Keratinocyte (primary cell): Measurements from ENCODE around the gene CDCA7. TPM values are rescaled to one million over a fixed set of nuclear protein-coding genes. Genes with fewer than 3 reads are reported as not detected.
A peak's percentile ranks its signal among the peaks of the same experiment; 100 is the strongest.

Experiments used
- DNase-seq: peaks from one replicate; pipeline ENCODE4 v3.0.0-alpha.2; 2011; ENCODE audit warnings: low read depth, missing footprints, low spot score
- FAIRE-seq: peaks from 2 replicates; lab custom pipeline; 2011; peaks lifted over from hg19 to GRCh38; lab: Jason Lieb, UNC
- H2AFZ ChIP-seq: 2 replicates; pipeline ENCODE4 v1.6.0; 2012; ENCODE audit warnings: low read length, control low read depth, inconsistent platforms; ENCODE audit not compliant: control insufficient read depth
- H3K27ac ChIP-seq: 2 replicates; pipeline ENCODE4 v1.5.1; 2011; ENCODE audit warnings: low read length; ENCODE audit not compliant: control insufficient read depth, insufficient read depth
- H3K27me3 ChIP-seq: 3 replicates; pipeline ENCODE4 v1.6.0; 2011; ENCODE audit warnings: low read length; ENCODE audit not compliant: control insufficient read depth, insufficient read depth; ENCODE audit errors: extremely low read depth
- H3K36me3 ChIP-seq, 2 experiments: 2 replicates in 1 of 2; 3 replicates in 1 of 2; pipeline ENCODE4 v1.5.1; 2011; ENCODE audit warnings: low read length in 2 of 2, mild to moderate bottlenecking in 1 of 2; ENCODE audit not compliant: control insufficient read depth in 2 of 2, insufficient read depth in 2 of 2; ENCODE audit errors: extremely low read depth in 1 of 2
- H3K4me1 ChIP-seq: 3 replicates; pipeline ENCODE4 v1.5.1; 2011; ENCODE audit warnings: low read length; ENCODE audit not compliant: control insufficient read depth, insufficient read depth; ENCODE audit errors: extremely low read depth
- H3K4me2 ChIP-seq: 3 replicates; pipeline ENCODE4 v1.6.0; 2011; ENCODE audit warnings: low read depth, low read length; ENCODE audit not compliant: control insufficient read depth, insufficient read depth; ENCODE audit errors: extremely low read depth
- H3K4me3 ChIP-seq, 3 experiments: fragments of 200-600 bp in 1 of 3; sonication (generic) in 1 of 3; 2 replicates in 2 of 3; 3 replicates in 1 of 3; pipeline ENCODE4 v1.5.1; 2011 to 2016; ENCODE audit warnings: low read length in 3 of 3, mild to moderate bottlenecking in 3 of 3, control low read depth in 2 of 3, inconsistent platforms in 1 of 3, low read depth in 1 of 3, mixed read lengths in 1 of 3, mixed run types in 1 of 3, moderate library complexity in 1 of 3; ENCODE audit not compliant: control insufficient read depth in 2 of 3, insufficient read depth in 2 of 3; ENCODE audit errors: extremely low read depth in 1 of 3
- H3K79me2 ChIP-seq: 2 replicates; pipeline ENCODE4 v1.6.0; 2012; ENCODE audit warnings: low read length; ENCODE audit not compliant: control insufficient read depth, insufficient read depth
- H3K9ac ChIP-seq: 3 replicates; pipeline ENCODE4 v1.6.0; 2011; ENCODE audit warnings: low read length; ENCODE audit not compliant: control insufficient read depth, insufficient read depth; ENCODE audit errors: extremely low read depth
- H3K9me1 ChIP-seq: 3 replicates; pipeline ENCODE4 v1.6.0; 2011; ENCODE audit warnings: low read length; ENCODE audit not compliant: control insufficient read depth, insufficient read depth; ENCODE audit errors: extremely low read depth
- H3K9me3 ChIP-seq: 2 replicates; pipeline ENCODE4 v1.5.1; 2012; ENCODE audit warnings: low read depth, low read length; ENCODE audit not compliant: control insufficient read depth
- H4K20me1 ChIP-seq: 3 replicates; pipeline ENCODE4 v1.6.0; 2011; ENCODE audit warnings: low read length; ENCODE audit not compliant: control insufficient read depth, insufficient read depth; ENCODE audit errors: extremely low read depth
- EZH2 ChIP-seq: IDR thresholded peaks from one replicate; pipeline ENCODE4 v1.6.1; 2012; ENCODE audit warnings: inconsistent platforms, mild to moderate bottlenecking, low read length, moderate library complexity
- dilution Hi-C: fragments of 300-500 bp; cut with MboI; formaldehyde crosslinking; loops from one replicate; pipeline ENCODE4 v1.7.0; 2020; ENCODE audit warnings: low sequenced_read_pairs; ENCODE audit not compliant: extremely low pct_ligation_motif_present
- polyA plus RNA-seq, 5 experiments: library from polyadenylated mRNA; depleted of rRNA in 3 of 5; stranded (reverse) in 3 of 5; stranded (forward) in 1 of 5; unstranded in 1 of 5; fragments of >200 nt; gene quantifications; 1 replicate in 1 of 5; 2 replicates in 3 of 5; 3 replicates in 1 of 5; pipeline versions ENCODE4 v1.2.1 to v1.2.3, GENCODE V29; 2011 to 2012; ENCODE audit warnings: missing spikeins in 2 of 5, low read depth in 1 of 5, low replicate concordance in 1 of 5
- TF ChIP-seq, protein P1 (sequence below), 3 experiments: IDR thresholded peaks in 1 of 3; conservative IDR thresholded peaks in 1 of 3; optimal IDR thresholded peaks in 1 of 3; 2 replicates in 2 of 3; 3 replicates in 1 of 3; pipeline versions ENCODE3 to v1.5.1; 2011; ENCODE audit warnings: low read length in 3 of 3, mild to moderate bottlenecking in 3 of 3, moderate library complexity in 2 of 3, control low read depth in 1 of 3, inconsistent platforms in 1 of 3; ENCODE audit not compliant: insufficient read depth in 2 of 3; ENCODE audit errors: extremely low read depth in 1 of 3

The CDCA7 gene
- polyA plus RNA-seq, 1 donor (not counting 4 experiments of a cell fraction or from before 2014, with no cell fraction given): 30.9 TPM

DNA sequence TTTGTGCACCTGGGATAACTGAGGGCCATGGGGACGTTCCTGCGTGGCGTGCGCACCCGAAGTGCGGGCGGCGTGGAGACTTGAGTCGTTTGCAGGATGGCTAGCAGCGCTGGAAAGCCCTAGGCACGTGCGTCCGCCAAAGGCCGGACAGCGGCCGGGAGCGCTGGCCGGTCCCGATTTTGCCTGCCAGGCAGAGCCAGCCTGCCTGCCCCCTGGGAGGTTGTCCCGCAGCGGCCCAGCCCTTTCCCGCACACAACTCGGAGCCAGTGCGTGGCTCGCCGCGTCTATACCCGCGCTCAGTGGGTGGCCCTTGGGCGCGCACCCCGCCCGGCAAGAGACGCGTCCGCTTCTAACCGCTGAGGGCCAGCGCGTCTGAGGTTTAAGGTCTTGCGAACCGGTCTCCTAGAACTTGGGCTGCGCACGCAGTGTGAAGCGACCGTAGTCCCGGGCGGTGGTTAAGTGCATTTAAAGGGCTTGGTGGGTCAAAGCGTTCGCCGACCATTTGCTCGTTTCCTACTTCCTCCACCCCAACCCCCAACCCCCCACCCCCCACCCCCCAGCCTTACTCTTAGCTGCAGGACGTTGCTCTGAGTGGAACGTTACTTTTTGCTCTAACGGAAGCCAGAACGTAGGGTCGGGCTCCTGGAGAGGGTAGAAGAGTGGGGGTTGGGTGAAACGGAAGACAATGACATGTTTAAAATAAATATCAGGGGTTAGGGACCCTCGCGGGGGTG, 627 bp downstream of the CDCA7 start:
- Histone ChIP-seq H4K20me1 (peaks cover 3% of the 10 kb centered on the region), H3K4me3 (peak overlapping the region; percentile 64 to 91 (median 87)), H3K4me1 (peaks cover 19% of the 10 kb centered on the region), H2AFZ (peak overlapping the region; percentile 89), H3K9ac (peak overlapping the region; percentile 90), H3K9me3 (no peaks in the 10 kb centered on the region), H3K27ac (peak overlapping the region; percentile 96), H3K79me2 (peaks cover 49% of the 10 kb centered on the region), H3K4me2 (peak overlapping the region; percentile 95), H3K36me3 (peaks cover 0 to 5% of the 10 kb centered on the region in 2 experiments), H3K27me3 (no peaks in the 10 kb centered on the region), H3K9me1 (no peaks in the 10 kb centered on the region)
- DNase-seq (no peak), FAIRE-seq (no peak)
- dilution Hi-C loops: no loop called here
- TF ChIP-seq, protein P1, sequence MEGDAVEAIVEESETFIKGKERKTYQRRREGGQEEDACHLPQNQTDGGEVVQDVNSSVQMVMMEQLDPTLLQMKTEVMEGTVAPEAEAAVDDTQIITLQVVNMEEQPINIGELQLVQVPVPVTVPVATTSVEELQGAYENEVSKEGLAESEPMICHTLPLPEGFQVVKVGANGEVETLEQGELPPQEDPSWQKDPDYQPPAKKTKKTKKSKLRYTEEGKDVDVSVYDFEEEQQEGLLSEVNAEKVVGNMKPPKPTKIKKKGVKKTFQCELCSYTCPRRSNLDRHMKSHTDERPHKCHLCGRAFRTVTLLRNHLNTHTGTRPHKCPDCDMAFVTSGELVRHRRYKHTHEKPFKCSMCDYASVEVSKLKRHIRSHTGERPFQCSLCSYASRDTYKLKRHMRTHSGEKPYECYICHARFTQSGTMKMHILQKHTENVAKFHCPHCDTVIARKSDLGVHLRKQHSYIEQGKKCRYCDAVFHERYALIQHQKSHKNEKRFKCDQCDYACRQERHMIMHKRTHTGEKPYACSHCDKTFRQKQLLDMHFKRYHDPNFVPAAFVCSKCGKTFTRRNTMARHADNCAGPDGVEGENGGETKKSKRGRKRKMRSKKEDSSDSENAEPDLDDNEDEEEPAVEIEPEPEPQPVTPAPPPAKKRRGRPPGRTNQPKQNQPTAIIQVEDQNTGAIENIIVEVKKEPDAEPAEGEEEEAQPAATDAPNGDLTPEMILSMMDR (optimal IDR thresholded peaks at IDR 0.05 in 1 of 3, IDR thresholded peaks at IDR 0.05 in 1 of 3, conservative IDR thresholded peaks at IDR 0.05 in 1 of 3; ENCODE audit: extremely low read depth in 1 of 3, insufficient read depth in 2 of 3, low read length in 3 of 3): no peak
- TF ChIP-seq EZH2: no peak

DNA sequence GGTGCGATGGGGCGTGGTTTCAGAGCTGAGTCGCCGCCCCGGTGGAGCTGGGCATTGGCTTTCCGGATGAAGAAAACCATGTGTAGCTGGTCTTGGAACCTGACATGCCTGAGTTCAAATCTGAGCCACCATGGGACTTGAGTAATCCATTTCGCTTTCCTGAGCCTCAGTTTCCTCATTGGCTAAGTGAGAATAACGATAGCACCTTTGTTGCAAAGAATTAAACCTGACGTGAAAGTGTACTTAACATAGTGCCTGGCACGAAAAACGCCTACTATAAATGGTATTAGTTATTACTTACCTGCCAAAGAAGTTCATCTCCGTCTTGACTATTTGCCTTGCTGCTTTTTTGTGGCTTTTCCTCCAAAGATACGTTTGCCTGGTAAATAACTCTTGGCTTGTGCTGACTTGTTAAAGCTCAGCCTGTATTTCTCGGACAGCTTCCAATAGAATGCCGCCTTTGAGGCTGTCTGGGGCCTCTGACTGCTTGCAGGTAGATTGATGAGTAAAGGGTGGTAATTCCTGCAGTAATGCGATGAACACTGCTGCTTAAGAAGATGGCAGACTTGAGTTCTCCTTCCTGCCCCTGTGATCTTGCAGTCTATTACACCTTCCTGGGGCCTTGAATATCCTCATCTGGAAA, 1.3 kb downstream of the CDCA7 start:
- H3K9ac ChIP-seq: peak overlapping the region; percentile 90
- H3K27ac ChIP-seq: peak overlapping the region; percentile 87
- H3K79me2 ChIP-seq: peaks cover 54% of the 10 kb centered on the region
- H4K20me1 ChIP-seq: peaks cover 3% of the 10 kb centered on the region
- H3K4me3 ChIP-seq: peak overlapping the region; percentile 64 to 91 (median 87)
- DNase-seq (peak; percentile 65), FAIRE-seq (peak; percentile 83)
- dilution Hi-C loops: no loop called here
- no peaks in the 10 kb centered on the region for H3K9me1 ChIP-seq
- no peaks in the 10 kb centered on the region for H3K9me3 ChIP-seq
- peaks cover 19% of the 10 kb centered on the region for H3K4me1 ChIP-seq
- H3K4me2 ChIP-seq: peak overlapping the region; percentile 95
- no peaks in the 10 kb centered on the region for H3K27me3 ChIP-seq
- peak overlapping the region; percentile 61 for H2AFZ ChIP-seq
- TF ChIP-seq, protein P1 (optimal IDR thresholded peaks at IDR 0.05 in 1 of 3, IDR thresholded peaks at IDR 0.05 in 1 of 3, conservative IDR thresholded peaks at IDR 0.05 in 1 of 3; ENCODE audit: extremely low read depth in 1 of 3, insufficient read depth in 2 of 3, low read length in 3 of 3): no peak
- TF ChIP-seq EZH2: no peak
- H3K36me3 ChIP-seq: peaks cover 0 to 6% of the 10 kb centered on the region in 2 experiments
